Calu3 (cell line): ENCODE data around the gene ELAC2. TPM values are rescaled to one million over a fixed set of nuclear protein-coding genes. Genes with fewer than 3 reads are reported as not detected.

Source experiments
- BruUV-seq: library from RNA; stranded (reverse); fragments of 400-500 nt; replicated peaks from 2 replicates; lab custom pipeline; 2021; lab: Mats Ljungman, UMichigan
- CTCF ChIA-PET: fragments of 300-600 bp; sonication (Branson Sonifier 250); formaldehyde crosslinking; loops from one replicate; lab custom pipeline; 2022; ENCODE audit warnings: antibody characterized with exemption; lab: Charles Lee
- DNase-seq: peaks from one replicate; pipeline ENCODE4 v3.0.0; 2022
- H3K27ac Mint-ChIP-seq: one replicate; pipeline ENCODE4 v1.8.0; 2022; ENCODE audit warnings: mixed read lengths; ENCODE audit not compliant: unreplicated experiment
- H3K27me3 Mint-ChIP-seq: one replicate; pipeline ENCODE4 v1.8.0; 2022; ENCODE audit warnings: mixed read lengths; ENCODE audit not compliant: unreplicated experiment
- H3K36me3 Mint-ChIP-seq: one replicate; pipeline ENCODE4 v1.8.0; 2022; ENCODE audit warnings: mild to moderate bottlenecking, moderate library complexity, mixed read lengths; ENCODE audit not compliant: insufficient read depth, unreplicated experiment
- H3K4me1 Mint-ChIP-seq: one replicate; pipeline ENCODE4 v1.8.0; 2022; ENCODE audit warnings: mild to moderate bottlenecking, low read depth, mixed read lengths; ENCODE audit not compliant: unreplicated experiment
- H3K4me3 Mint-ChIP-seq: one replicate; pipeline ENCODE4 v1.8.0; 2022; ENCODE audit warnings: mild to moderate bottlenecking, low read depth, moderate library complexity, mixed read lengths; ENCODE audit not compliant: unreplicated experiment
- H3K9me3 Mint-ChIP-seq: one replicate; pipeline ENCODE4 v1.8.0; 2022; ENCODE audit warnings: low read depth, mixed read lengths; ENCODE audit not compliant: unreplicated experiment
- intact Hi-C: fragments of 100-400 bp; cut with micrococcal nuclease; formaldehyde crosslinking; loops from one replicate; pipeline ENCODE4 v1.10.0; 2022; ENCODE audit not compliant: unreplicated experiment
- total RNA-seq: library from RNA; stranded (reverse); gene quantifications from 2 replicates; pipeline ENCODE4 v1.2.3, GENCODE V29; 2022
- TF ChIP-seq, protein P1 (sequence below): fragments of 200-600 bp; IDR thresholded peaks from one replicate; pipeline ENCODE4 v1.8.0; 2022; ENCODE audit warnings: antibody characterized with exemption; ENCODE audit not compliant: unreplicated experiment

The ELAC2 gene
- total RNA-seq, 1 experiment from 2014 or later = 39.8 TPM

DNA sequence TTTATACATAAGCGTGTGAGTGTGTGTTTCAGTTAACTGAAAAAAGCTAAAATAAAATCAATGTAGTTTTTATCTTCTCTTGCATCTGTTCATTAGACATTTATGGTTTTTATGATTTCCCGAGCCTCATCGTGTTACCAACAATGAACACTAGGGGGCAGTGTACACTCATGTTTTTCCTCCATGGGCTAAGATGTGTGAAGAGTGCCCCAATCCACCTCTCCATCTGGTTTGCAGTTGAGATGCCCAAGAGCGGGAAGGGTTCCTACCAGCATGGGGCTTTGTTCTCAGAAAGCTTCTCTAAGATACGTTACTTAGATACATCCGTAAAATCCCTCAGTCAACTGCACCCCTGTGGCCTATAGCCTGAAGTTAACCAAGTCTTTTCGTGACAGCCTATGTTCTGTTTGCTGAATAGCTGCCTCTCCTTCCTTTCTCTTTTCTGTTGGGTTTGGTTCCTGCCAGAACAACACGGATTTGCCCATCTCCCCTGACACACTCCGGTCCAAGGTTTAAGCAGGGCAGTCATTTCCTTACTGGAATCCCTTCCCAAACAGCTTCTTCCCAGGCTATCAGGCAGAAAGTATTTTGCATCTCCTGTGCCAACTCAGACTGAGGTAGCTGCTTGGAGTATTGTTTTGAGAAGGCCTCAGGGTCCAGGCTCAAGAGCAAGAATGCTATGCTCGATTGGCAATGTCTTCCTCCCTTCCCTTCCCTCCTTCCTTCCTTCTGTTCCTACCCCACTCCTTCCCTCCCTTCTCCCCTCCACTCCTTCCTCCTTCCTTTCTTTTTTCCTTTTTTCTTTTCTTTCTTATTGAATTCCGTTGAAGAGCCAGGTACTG, 12.9 kb upstream of the ELAC2 start:
- no TSS peak for BruUV-seq
- TF ChIP-seq, protein P1, sequence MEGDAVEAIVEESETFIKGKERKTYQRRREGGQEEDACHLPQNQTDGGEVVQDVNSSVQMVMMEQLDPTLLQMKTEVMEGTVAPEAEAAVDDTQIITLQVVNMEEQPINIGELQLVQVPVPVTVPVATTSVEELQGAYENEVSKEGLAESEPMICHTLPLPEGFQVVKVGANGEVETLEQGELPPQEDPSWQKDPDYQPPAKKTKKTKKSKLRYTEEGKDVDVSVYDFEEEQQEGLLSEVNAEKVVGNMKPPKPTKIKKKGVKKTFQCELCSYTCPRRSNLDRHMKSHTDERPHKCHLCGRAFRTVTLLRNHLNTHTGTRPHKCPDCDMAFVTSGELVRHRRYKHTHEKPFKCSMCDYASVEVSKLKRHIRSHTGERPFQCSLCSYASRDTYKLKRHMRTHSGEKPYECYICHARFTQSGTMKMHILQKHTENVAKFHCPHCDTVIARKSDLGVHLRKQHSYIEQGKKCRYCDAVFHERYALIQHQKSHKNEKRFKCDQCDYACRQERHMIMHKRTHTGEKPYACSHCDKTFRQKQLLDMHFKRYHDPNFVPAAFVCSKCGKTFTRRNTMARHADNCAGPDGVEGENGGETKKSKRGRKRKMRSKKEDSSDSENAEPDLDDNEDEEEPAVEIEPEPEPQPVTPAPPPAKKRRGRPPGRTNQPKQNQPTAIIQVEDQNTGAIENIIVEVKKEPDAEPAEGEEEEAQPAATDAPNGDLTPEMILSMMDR = peak; percentile 55

DNA sequence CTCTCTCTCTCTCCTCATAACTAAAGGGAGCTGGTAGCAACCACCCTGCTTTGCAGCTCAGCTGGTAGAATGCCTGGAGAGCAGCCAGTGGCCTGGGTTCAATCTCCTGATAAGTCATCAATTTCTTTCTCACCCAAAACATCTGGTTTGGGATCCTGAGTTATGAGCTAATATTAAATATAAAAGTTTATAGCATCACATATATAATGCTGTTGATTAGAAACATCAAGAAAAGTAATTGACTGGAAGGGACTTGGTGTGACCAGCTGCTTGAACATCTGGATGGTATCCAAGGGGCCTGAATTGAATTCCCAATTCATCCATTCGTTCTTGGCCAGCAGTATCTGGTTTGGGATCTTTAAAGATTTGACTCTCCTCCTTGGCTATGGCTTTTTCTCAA, 12.2 kb upstream of the ELAC2 start:
- H3K4me3 Mint-ChIP-seq = no peak overlapping the region
- no peaks in the 10 kb centered on the region for H3K9me3 Mint-ChIP-seq
- no TSS peak for BruUV-seq
- H3K4me1 Mint-ChIP-seq = peaks cover 1% of the 10 kb centered on the region
- no peak overlapping the region for H3K27ac Mint-ChIP-seq
- intact Hi-C loops = loop anchor here (5.0 kb wide), 1 partner anchor 307 kb away; no protein-coding TSS in a partner anchor
- CTCF ChIA-PET = interaction anchor here (0.7 to 2.6 kb wide), 2 partner anchors 12 to 15 kb away, joined by 3 to 8 read pairs; partner anchors contain the start of gene ELAC2
- peaks cover 23% of the 10 kb centered on the region for H3K27me3 Mint-ChIP-seq
- TF ChIP-seq, protein P1 = no peak
- no peaks in the 10 kb centered on the region for H3K36me3 Mint-ChIP-seq
- DNase-seq = no peak

More for the DNA sequence above, 12.9 kb upstream of the ELAC2 start:
- peaks cover 2% of the 10 kb centered on the region for H3K9me3 Mint-ChIP-seq
- no peak overlapping the region for H3K27ac Mint-ChIP-seq
- H3K27me3 Mint-ChIP-seq = peaks cover 17% of the 10 kb centered on the region
- CTCF ChIA-PET = interaction anchor here (0.7 to 2.6 kb wide), 2 partner anchors 13 to 14 kb away, joined by 3 to 8 read pairs; partner anchors contain the start of gene ELAC2
- peak; percentile 36 for DNase-seq
- H3K36me3 Mint-ChIP-seq = no peaks in the 10 kb centered on the region
- no peak overlapping the region for H3K4me3 Mint-ChIP-seq
- intact Hi-C loops = loop anchor here (1.0 to 5.0 kb wide), 2 partner anchors 307 to 850 kb away; no protein-coding TSS in a partner anchor
- H3K4me1 Mint-ChIP-seq = no peaks in the 10 kb centered on the region

- intact Hi-C loops = no loop called here
Measured at GRCh38 chr17:13029340-13029739, 11.5 kb upstream of the ELAC2 start.

GRCh38 chr17:13027246-13027645, 9.4 kb upstream of the ELAC2 start:
- Mint-ChIP-seq H3K4me1 (peaks cover 8% of the 10 kb centered on the region), H3K9me3 (no peaks in the 10 kb centered on the region), H3K4me3 (no peak overlapping the region), H3K27ac (no peak overlapping the region), H3K36me3 (no peaks in the 10 kb centered on the region), H3K27me3 (peaks cover 31% of the 10 kb centered on the region)
- intact Hi-C loops = no loop called here
- BruUV-seq = no TSS peak
- no peak for DNase-seq
- CTCF ChIA-PET = no interaction called here
- TF ChIP-seq, protein P1 = no peak

More at GRCh38 chr17:13029340-13029739, 11.5 kb upstream of the ELAC2 start:
- no TSS peak for BruUV-seq
- Mint-ChIP-seq H3K4me1 (peaks cover 8% of the 10 kb centered on the region), H3K27me3 (peaks cover 30% of the 10 kb centered on the region), H3K36me3 (no peaks in the 10 kb centered on the region), H3K4me3 (no peak overlapping the region), H3K27ac (no peak overlapping the region), H3K9me3 (no peaks in the 10 kb centered on the region)
- CTCF ChIA-PET = interaction anchor here (2.6 kb wide), 1 partner anchor 11 kb away, joined by 8 read pairs; the partner anchor contains the start of gene ELAC2
- TF ChIP-seq, protein P1 = no peak
- no peak for DNase-seq
